ENCODE data around the gene LAMB4. TPM values are rescaled to one million over a fixed set of nuclear protein-coding genes. Genes with fewer than 3 reads are reported as not detected.

LAMB4 gene
- total and polyA plus RNA-seq, 2 experiments from 2014 or later, result not detected

DNA sequence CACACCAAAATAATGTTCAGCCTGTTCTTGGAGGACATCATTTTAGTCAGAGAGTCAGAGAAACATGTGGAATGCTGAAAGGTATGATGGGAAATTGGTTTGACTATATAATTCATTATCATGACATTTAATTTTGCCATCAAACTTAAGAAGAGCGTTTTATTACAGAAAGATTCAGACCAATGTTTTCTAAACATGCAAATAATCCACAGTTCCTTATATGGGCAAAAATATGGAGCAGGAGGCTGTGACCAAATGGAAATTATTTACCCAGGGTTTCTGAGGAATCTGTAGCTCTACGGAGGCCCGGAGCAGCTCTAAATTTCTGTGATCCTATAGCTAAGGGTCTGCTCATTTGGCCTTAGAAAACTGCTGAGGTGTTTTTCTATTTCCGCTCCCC is 33.2 kb downstream of the LAMB4 start:
- Mint-ChIP-seq H3K27ac (no peak overlapping the region), H3K36me3 (ENCODE audit: low read depth) (no peaks in the 10 kb centered on the region), H3K4me1 (peaks cover 3% of the 10 kb centered on the region; the same call in 2 of the 3 replicates), H3K4me3 (no peak overlapping the region), H3K27me3 (ENCODE audit: insufficient read depth, low read depth, poor library complexity) (no peaks in the 10 kb centered on the region), H3K9me3 (no peaks in the 10 kb centered on the region)
- Histone ChIP-seq H3K9me2 (ENCODE audit: insufficient read depth) (no peaks in the 10 kb centered on the region), H3K27ac (ENCODE audit: low read depth) (no peak overlapping the region), H3K4me2 (no peak overlapping the region), H3F3A (replicated peaks; ENCODE audit: low read depth) (no peaks in the 10 kb centered on the region), H3K4me3 (no peak overlapping the region), H3K27me3 (ENCODE audit: insufficient read depth) (no peaks in the 10 kb centered on the region), H3K79me2 (replicated peaks; ENCODE audit: insufficient read depth) (no peaks in the 10 kb centered on the region), H3K36me3 (ENCODE audit: insufficient read depth) (no peaks in the 10 kb centered on the region), H2AFZ (0 out of 2 replicates have a peak overlapping the region, but pooled peaks have one; percentile 2), H4K20me1 (replicated peaks; ENCODE audit: insufficient read depth) (no peaks in the 10 kb centered on the region), H3K4me1 (ENCODE audit: insufficient read depth) (no peaks in the 10 kb centered on the region)
- DNase-seq (ENCODE audit: low spot score), result no peak
- ATAC-seq, result no peak
- TF ChIP-seq POLR2AphosphoS5 (IDR thresholded peaks at IDR 0.05; ENCODE audit: low read depth) (no peak), ZNF114 (CRISPR knock-in tag; IDR thresholded peaks at IDR 0.05) (no peak), CREB1 (CRISPR knock-in tag; IDR thresholded peaks at IDR 0.05; ENCODE audit: low read depth) (no peak), STAT1 (IDR thresholded peaks at IDR 0.05; ENCODE audit: unreplicated experiment) (no peak), ZNF331 (CRISPR knock-in tag; IDR thresholded peaks at IDR 0.05; ENCODE audit: low read depth) (no peak), EZH2 (IDR thresholded peaks at IDR 0.05; ENCODE audit: low read depth, unreplicated experiment) (no peak), EZH2phosphoT487 (IDR thresholded peaks at IDR 0.05; ENCODE audit: unreplicated experiment) (no peak), JUNB (IDR thresholded peaks at IDR 0.05; ENCODE audit: unreplicated experiment) (no peak), NANOG (IDR thresholded peaks at IDR 0.05; ENCODE audit: borderline replicate concordance) (no peak)
- TF ChIP-seq, protein P1, sequence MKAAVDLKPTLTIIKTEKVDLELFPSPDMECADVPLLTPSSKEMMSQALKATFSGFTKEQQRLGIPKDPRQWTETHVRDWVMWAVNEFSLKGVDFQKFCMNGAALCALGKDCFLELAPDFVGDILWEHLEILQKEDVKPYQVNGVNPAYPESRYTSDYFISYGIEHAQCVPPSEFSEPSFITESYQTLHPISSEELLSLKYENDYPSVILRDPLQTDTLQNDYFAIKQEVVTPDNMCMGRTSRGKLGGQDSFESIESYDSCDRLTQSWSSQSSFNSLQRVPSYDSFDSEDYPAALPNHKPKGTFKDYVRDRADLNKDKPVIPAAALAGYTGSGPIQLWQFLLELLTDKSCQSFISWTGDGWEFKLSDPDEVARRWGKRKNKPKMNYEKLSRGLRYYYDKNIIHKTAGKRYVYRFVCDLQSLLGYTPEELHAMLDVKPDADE (IDR thresholded peaks at IDR 0.05), result no peak
- TF ChIP-seq, protein P2, sequence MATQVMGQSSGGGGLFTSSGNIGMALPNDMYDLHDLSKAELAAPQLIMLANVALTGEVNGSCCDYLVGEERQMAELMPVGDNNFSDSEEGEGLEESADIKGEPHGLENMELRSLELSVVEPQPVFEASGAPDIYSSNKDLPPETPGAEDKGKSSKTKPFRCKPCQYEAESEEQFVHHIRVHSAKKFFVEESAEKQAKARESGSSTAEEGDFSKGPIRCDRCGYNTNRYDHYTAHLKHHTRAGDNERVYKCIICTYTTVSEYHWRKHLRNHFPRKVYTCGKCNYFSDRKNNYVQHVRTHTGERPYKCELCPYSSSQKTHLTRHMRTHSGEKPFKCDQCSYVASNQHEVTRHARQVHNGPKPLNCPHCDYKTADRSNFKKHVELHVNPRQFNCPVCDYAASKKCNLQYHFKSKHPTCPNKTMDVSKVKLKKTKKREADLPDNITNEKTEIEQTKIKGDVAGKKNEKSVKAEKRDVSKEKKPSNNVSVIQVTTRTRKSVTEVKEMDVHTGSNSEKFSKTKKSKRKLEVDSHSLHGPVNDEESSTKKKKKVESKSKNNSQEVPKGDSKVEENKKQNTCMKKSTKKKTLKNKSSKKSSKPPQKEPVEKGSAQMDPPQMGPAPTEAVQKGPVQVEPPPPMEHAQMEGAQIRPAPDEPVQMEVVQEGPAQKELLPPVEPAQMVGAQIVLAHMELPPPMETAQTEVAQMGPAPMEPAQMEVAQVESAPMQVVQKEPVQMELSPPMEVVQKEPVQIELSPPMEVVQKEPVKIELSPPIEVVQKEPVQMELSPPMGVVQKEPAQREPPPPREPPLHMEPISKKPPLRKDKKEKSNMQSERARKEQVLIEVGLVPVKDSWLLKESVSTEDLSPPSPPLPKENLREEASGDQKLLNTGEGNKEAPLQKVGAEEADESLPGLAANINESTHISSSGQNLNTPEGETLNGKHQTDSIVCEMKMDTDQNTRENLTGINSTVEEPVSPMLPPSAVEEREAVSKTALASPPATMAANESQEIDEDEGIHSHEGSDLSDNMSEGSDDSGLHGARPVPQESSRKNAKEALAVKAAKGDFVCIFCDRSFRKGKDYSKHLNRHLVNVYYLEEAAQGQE (IDR thresholded peaks at IDR 0.05; ENCODE audit: unreplicated experiment), result no peak
- TF ChIP-seq, protein P3, sequence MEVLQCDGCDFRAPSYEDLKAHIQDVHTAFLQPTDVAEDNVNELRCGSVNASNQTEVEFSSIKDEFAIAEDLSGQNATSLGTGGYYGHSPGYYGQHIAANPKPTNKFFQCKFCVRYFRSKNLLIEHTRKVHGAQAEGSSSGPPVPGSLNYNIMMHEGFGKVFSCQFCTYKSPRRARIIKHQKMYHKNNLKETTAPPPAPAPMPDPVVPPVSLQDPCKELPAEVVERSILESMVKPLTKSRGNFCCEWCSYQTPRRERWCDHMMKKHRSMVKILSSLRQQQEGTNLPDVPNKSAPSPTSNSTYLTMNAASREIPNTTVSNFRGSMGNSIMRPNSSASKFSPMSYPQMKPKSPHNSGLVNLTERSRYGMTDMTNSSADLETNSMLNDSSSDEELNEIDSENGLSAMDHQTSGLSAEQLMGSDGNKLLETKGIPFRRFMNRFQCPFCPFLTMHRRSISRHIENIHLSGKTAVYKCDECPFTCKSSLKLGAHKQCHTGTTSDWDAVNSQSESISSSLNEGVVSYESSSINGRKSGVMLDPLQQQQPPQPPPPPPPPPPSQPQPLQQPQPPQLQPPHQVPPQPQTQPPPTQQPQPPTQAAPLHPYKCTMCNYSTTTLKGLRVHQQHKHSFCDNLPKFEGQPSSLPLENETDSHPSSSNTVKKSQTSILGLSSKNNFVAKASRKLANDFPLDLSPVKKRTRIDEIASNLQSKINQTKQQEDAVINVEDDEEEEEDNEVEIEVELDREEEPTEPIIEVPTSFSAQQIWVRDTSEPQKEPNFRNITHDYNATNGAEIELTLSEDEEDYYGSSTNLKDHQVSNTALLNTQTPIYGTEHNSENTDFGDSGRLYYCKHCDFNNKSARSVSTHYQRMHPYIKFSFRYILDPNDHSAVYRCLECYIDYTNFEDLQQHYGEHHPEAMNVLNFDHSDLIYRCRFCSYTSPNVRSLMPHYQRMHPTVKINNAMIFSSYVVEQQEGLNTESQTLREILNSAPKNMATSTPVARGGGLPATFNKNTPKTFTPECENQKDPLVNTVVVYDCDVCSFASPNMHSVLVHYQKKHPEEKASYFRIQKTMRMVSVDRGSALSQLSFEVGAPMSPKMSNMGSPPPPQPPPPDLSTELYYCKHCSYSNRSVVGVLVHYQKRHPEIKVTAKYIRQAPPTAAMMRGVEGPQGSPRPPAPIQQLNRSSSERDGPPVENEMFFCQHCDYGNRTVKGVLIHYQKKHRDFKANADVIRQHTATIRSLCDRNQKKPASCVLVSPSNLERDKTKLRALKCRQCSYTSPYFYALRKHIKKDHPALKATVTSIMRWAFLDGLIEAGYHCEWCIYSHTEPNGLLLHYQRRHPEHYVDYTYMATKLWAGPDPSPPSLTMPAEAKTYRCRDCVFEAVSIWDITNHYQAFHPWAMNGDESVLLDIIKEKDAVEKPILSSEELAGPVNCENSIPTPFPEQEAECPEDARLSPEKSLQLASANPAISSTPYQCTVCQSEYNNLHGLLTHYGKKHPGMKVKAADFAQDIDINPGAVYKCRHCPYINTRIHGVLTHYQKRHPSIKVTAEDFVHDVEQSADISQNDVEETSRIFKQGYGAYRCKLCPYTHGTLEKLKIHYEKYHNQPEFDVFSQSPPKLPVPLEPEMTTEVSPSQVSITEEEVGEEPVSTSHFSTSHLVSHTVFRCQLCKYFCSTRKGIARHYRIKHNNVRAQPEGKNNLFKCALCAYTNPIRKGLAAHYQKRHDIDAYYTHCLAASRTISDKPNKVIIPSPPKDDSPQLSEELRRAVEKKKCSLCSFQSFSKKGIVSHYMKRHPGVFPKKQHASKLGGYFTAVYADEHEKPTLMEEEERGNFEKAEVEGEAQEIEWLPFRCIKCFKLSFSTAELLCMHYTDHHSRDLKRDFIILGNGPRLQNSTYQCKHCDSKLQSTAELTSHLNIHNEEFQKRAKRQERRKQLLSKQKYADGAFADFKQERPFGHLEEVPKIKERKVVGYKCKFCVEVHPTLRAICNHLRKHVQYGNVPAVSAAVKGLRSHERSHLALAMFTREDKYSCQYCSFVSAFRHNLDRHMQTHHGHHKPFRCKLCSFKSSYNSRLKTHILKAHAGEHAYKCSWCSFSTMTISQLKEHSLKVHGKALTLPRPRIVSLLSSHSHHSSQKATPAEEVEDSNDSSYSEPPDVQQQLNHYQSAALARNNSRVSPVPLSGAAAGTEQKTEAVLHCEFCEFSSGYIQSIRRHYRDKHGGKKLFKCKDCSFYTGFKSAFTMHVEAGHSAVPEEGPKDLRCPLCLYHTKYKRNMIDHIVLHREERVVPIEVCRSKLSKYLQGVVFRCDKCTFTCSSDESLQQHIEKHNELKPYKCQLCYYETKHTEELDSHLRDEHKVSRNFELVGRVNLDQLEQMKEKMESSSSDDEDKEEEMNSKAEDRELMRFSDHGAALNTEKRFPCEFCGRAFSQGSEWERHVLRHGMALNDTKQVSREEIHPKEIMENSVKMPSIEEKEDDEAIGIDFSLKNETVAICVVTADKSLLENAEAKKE (CRISPR knock-in tag; IDR thresholded peaks at IDR 0.05), result no peak
- TF ChIP-seq, protein P4, sequence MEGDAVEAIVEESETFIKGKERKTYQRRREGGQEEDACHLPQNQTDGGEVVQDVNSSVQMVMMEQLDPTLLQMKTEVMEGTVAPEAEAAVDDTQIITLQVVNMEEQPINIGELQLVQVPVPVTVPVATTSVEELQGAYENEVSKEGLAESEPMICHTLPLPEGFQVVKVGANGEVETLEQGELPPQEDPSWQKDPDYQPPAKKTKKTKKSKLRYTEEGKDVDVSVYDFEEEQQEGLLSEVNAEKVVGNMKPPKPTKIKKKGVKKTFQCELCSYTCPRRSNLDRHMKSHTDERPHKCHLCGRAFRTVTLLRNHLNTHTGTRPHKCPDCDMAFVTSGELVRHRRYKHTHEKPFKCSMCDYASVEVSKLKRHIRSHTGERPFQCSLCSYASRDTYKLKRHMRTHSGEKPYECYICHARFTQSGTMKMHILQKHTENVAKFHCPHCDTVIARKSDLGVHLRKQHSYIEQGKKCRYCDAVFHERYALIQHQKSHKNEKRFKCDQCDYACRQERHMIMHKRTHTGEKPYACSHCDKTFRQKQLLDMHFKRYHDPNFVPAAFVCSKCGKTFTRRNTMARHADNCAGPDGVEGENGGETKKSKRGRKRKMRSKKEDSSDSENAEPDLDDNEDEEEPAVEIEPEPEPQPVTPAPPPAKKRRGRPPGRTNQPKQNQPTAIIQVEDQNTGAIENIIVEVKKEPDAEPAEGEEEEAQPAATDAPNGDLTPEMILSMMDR (conservative IDR thresholded peaks at IDR 0.05; ENCODE audit: low read depth in 2 of 2), result no peak

All from GM23338 (cell line).